Upper lobe of left lung (tissue), 4 donors: Measurements from ENCODE around the gene PAK4.

Experiments
- CTCF ChIP-seq, 6 experiments: fragments of 450-650 bp in 4 of 6; fragments of 200-600 bp in 2 of 6; sonication (generic) in 2 of 6; IDR thresholded peaks; one replicate each; pipeline ENCODE4 v1.5.1; 2016 to 2019; ENCODE audit warnings: antibody characterized with exemption in 6 of 6
- POLR2A ChIP-seq, 4 donors: fragments of 450-650 bp; IDR thresholded peaks; one replicate each; pipeline ENCODE4 v1.5.1; 2016 to 2017; ENCODE audit warnings: antibody characterized with exemption in 4 of 4, mild to moderate bottlenecking in 2 of 4
- POLR2AphosphoS5 ChIP-seq, 2 donors: sonication (generic); formaldehyde crosslinking; IDR thresholded peaks; one replicate each; pipeline ENCODE4 v1.5.1; 2017; ENCODE audit warnings: antibody characterized with exemption in 2 of 2

- TF ChIP-seq CTCF (IDR thresholded peaks at IDR 0.05) (no peak), POLR2AphosphoS5 (IDR thresholded peaks at IDR 0.05) (no peak), POLR2A (IDR thresholded peaks at IDR 0.05) (no peak)
Observed at GRCh38 chr19:39146686-39147450, 21.3 kb downstream of the PAK4 start.
